Mesendoderm (in vitro differentiated cells): ENCODE data around the gene MYH10.

Experiments used
- DNase-seq: peaks from one replicate; pipeline ENCODE4 v3.0.0; 2013
- H2AK5ac ChIP-seq: 2 replicates; pipeline ENCODE4 v1.6.1; 2013; ENCODE audit warnings: low read length, inconsistent platforms
- H2BK120ac ChIP-seq: 2 replicates; pipeline ENCODE4 v1.6.1; 2013; ENCODE audit warnings: low read depth, mild to moderate bottlenecking, low read length, moderate library complexity, mixed read lengths
- H2BK15ac ChIP-seq: replicated peaks from 2 replicates; pipeline ENCODE4 v1.6.1; 2013; ENCODE audit warnings: low read depth, mild to moderate bottlenecking, moderate library complexity
- H2BK5ac ChIP-seq: 2 replicates; pipeline ENCODE4 v1.6.1; 2013; ENCODE audit warnings: low read length, inconsistent platforms
- H3K18ac ChIP-seq: 2 replicates; pipeline ENCODE4 v1.6.1; 2013; ENCODE audit warnings: mild to moderate bottlenecking, low read length, mixed read lengths
- H3K23ac ChIP-seq: one replicate; pipeline ENCODE4 v1.6.1; 2013; ENCODE audit warnings: low read length
- H3K27ac ChIP-seq: 2 replicates; pipeline ENCODE4 v1.5.1; 2013; ENCODE audit warnings: low read depth, mild to moderate bottlenecking, inconsistent platforms, low read length, moderate library complexity
- H3K27me3 ChIP-seq: 2 replicates; pipeline ENCODE4 v1.6.1; 2013; ENCODE audit warnings: low read length, control low read depth, mild to moderate bottlenecking, inconsistent platforms; ENCODE audit not compliant: insufficient read depth, poor library complexity
- H3K36me3 ChIP-seq: 2 replicates; pipeline ENCODE4 v1.6.1; 2013; ENCODE audit warnings: low read length, inconsistent platforms; ENCODE audit not compliant: control insufficient read depth, insufficient read depth
- H3K4ac ChIP-seq: one replicate; pipeline ENCODE4 v1.6.1; 2013; ENCODE audit warnings: low read depth, mild to moderate bottlenecking, low read length, moderate library complexity
- H3K4me1 ChIP-seq: 2 replicates; pipeline ENCODE4 v1.6.1; 2013; ENCODE audit warnings: low read depth, low read length, inconsistent platforms; ENCODE audit not compliant: control insufficient read depth
- H3K4me2 ChIP-seq: 2 replicates; pipeline ENCODE4 v1.6.1; 2013; ENCODE audit warnings: low read length
- H3K4me3 ChIP-seq: 2 replicates; pipeline ENCODE4 v1.5.1; 2013; ENCODE audit warnings: mild to moderate bottlenecking, low read length
- H3K56ac ChIP-seq: one replicate; pipeline ENCODE4 v1.6.1; 2013; ENCODE audit warnings: low read length
- H3K79me1 ChIP-seq: 2 replicates; pipeline ENCODE4 v1.6.1; 2013; ENCODE audit warnings: low read length, inconsistent platforms
- H3K79me2 ChIP-seq: 2 replicates; pipeline ENCODE4 v1.6.1; 2013; ENCODE audit warnings: mild to moderate bottlenecking, low read length; ENCODE audit not compliant: control insufficient read depth, insufficient read depth
- H3K9ac ChIP-seq: 2 replicates; pipeline ENCODE4 v1.6.1; 2013; ENCODE audit warnings: low read length, inconsistent platforms
- H4K5ac ChIP-seq: one replicate; pipeline ENCODE4 v1.6.1; 2013; ENCODE audit warnings: low read length
- H4K8ac ChIP-seq: one replicate; pipeline ENCODE4 v1.6.1; 2013; ENCODE audit warnings: low read depth, mild to moderate bottlenecking, control low read depth, low read length, moderate library complexity
- WGBS: extraction: QIAGEN DNeasy Blood & Tissue Kit; methylation state at CpG from one replicate; pipeline ENCODE4 v1.1.7; 2013; ENCODE audit warnings: low lambda C conversion rate, missing lambda C conversion rate; ENCODE audit not compliant: insufficient coverage; ENCODE audit errors: extremely low coverage; 5-methylcytosine and 5-hydroxymethylcytosine counted together

MYH10 gene

GRCh38 chr17:8599351-8600011, 31.0 kb downstream of the MYH10 start:
- Histone ChIP-seq H3K56ac (no peak overlapping the region), H3K27ac (no peak overlapping the region), H3K79me2 (peaks cover 10% of the 10 kb centered on the region), H2BK5ac (no peak overlapping the region), H3K4me1 (no peaks in the 10 kb centered on the region), H3K9ac (no peak overlapping the region), H3K79me1 (peaks cover 11% of the 10 kb centered on the region), H3K23ac (no peak overlapping the region), H3K18ac (no peak overlapping the region), H2BK15ac (no peak overlapping the region), H2AK5ac (no peak overlapping the region), H3K4me3 (no peak overlapping the region), H3K36me3 (no peaks in the 10 kb centered on the region), H4K5ac (no peak overlapping the region), H3K4me2 (no peak overlapping the region), H3K4ac (no peak overlapping the region), H3K27me3 (no peaks in the 10 kb centered on the region), H2BK120ac (no peak overlapping the region), H4K8ac (no peak overlapping the region)
- no peak for DNase-seq
- no CpG with 5 or more reads among the region's 1 CpG for WGBS

DNA sequence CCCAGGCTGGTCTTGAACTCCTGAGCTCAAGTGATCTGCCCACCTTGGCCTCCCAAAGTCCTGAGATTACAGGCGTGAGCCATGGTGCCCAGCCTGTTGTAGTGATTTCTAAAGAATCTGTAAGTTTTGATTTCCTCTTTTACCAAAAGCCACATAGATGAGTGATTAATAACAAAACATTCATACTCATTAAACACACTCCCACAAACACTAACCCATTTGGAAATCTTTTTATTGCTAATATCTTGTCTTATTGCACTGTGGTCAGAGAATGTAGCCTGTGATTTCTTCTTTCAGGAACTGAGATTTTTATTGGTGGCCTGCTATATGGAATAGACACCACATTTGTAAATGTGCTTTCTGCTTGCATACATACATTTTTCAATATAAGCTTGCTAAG, 31.6 kb downstream of the MYH10 start:
- DNase-seq, result no peak
- H3K27ac ChIP-seq, result no peak overlapping the region
- no peaks in the 10 kb centered on the region for H3K4me1 ChIP-seq
- H2BK120ac ChIP-seq, result no peak overlapping the region
- no peak overlapping the region for H2BK15ac ChIP-seq
- H3K9ac ChIP-seq, result no peak overlapping the region
- H2BK5ac ChIP-seq, result no peak overlapping the region
- peaks cover 10% of the 10 kb centered on the region for H3K79me2 ChIP-seq
- H4K5ac ChIP-seq, result no peak overlapping the region
- no peak overlapping the region for H3K4me3 ChIP-seq
- H3K4ac ChIP-seq, result no peak overlapping the region
- H3K79me1 ChIP-seq, result peaks cover 11% of the 10 kb centered on the region
- no peaks in the 10 kb centered on the region for H3K36me3 ChIP-seq
- no peak overlapping the region for H4K8ac ChIP-seq
- H2AK5ac ChIP-seq, result no peak overlapping the region
- no peak overlapping the region for H3K56ac ChIP-seq
- H3K27me3 ChIP-seq, result no peaks in the 10 kb centered on the region
- no CpG with 5 or more reads among the region's 1 CpG for WGBS
- no peak overlapping the region for H3K23ac ChIP-seq
- no peak overlapping the region for H3K18ac ChIP-seq
- H3K4me2 ChIP-seq, result no peak overlapping the region

DNA sequence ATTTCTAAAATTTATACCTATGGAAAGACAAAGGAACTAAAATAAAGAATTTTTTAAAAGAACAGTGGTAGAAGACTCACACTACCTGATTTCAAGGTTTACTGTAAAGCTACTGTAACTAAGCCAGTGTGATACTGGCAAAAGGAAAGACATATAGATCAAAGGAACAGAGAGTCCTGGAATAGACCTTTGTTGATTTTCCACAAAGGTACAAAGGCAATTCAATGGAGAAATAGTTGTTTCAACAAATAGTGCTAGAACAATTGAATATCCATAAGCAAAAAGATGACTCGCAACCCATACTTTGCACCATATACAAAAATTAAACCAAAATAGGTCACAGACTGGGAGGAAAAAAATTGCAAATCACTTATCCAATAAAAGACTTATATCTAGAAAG, 36.7 kb downstream of the MYH10 start:
- no peak overlapping the region for H4K8ac ChIP-seq
- no peak overlapping the region for H3K27ac ChIP-seq
- no peak overlapping the region for H2BK15ac ChIP-seq
- H3K9ac ChIP-seq, result no peak overlapping the region
- H3K4ac ChIP-seq, result no peak overlapping the region
- peaks cover 19% of the 10 kb centered on the region for H3K79me2 ChIP-seq
- no peak for DNase-seq
- H2BK120ac ChIP-seq, result no peak overlapping the region
- no peak overlapping the region for H3K56ac ChIP-seq
- no peak overlapping the region for H4K5ac ChIP-seq
- H3K23ac ChIP-seq, result no peak overlapping the region
- H2BK5ac ChIP-seq, result no peak overlapping the region
- H3K79me1 ChIP-seq, result peaks cover 9% of the 10 kb centered on the region
- no CpG with 5 or more reads among the region's 1 CpG for WGBS
- H3K18ac ChIP-seq, result no peak overlapping the region
- H3K4me3 ChIP-seq, result no peak overlapping the region
- H3K4me2 ChIP-seq, result no peak overlapping the region
- no peaks in the 10 kb centered on the region for H3K4me1 ChIP-seq
- no peak overlapping the region for H2AK5ac ChIP-seq
- H3K27me3 ChIP-seq, result no peaks in the 10 kb centered on the region
- no peaks in the 10 kb centered on the region for H3K36me3 ChIP-seq

GRCh38 chr17:8593276-8593675, 37.2 kb downstream of the MYH10 start:
- no peak overlapping the region for H4K8ac ChIP-seq
- H3K79me1 ChIP-seq, result peaks cover 10% of the 10 kb centered on the region
- no peak overlapping the region for H4K5ac ChIP-seq
- no peak overlapping the region for H3K9ac ChIP-seq
- no peak for DNase-seq
- H3K4me2 ChIP-seq, result no peak overlapping the region
- H3K27me3 ChIP-seq, result no peaks in the 10 kb centered on the region
- no peak overlapping the region for H2BK120ac ChIP-seq
- H2BK5ac ChIP-seq, result no peak overlapping the region
- no peak overlapping the region for H3K4me3 ChIP-seq
- no peak overlapping the region for H3K23ac ChIP-seq
- no peaks in the 10 kb centered on the region for H3K4me1 ChIP-seq
- WGBS, result no CpG with 5 or more reads among the region's 2 CpGs
- no peak overlapping the region for H3K18ac ChIP-seq
- no peak overlapping the region for H2AK5ac ChIP-seq
- H3K79me2 ChIP-seq, result peaks cover 19% of the 10 kb centered on the region
- H2BK15ac ChIP-seq, result no peak overlapping the region
- H3K4ac ChIP-seq, result no peak overlapping the region
- no peak overlapping the region for H3K56ac ChIP-seq
- H3K27ac ChIP-seq, result no peak overlapping the region
- no peaks in the 10 kb centered on the region for H3K36me3 ChIP-seq

DNA sequence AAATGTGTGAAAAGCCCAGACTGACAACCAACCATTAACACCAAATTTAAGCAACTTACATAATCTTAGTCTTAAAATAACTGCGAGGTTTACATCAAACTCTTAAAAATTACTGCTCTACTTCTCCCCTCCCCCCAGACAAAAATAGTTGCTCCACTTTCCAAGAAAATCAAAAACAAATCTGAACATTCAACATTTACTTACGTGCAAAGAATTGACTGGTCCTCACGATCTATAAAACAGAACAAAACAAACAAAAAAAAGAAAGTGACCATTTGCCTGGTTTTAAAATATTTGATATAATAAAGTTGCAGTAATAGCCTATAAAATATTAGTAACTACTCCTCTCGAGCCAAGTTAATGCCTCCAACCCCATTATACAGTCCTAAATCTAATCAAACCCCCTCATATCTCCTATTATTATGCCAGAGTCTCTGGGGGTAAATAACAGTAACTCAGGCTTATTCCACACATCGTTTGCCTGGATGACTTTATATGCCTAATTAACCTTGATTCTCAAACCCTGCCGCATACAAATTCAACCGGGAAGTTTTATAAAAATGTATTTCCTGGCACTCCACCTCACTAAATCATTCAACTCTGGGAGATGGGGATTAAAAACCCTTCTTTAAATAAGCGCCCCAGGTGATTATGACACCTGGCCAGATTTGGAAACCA, 41.5 kb downstream of the MYH10 start:
- Histone ChIP-seq H2AK5ac (no peak overlapping the region), H3K4me1 (no peaks in the 10 kb centered on the region), H3K9ac (no peak overlapping the region), H2BK5ac (no peak overlapping the region), H3K79me1 (peaks cover 20% of the 10 kb centered on the region), H4K5ac (no peak overlapping the region), H3K4me2 (no peak overlapping the region), H3K4ac (no peak overlapping the region), H4K8ac (no peak overlapping the region), H3K27ac (no peak overlapping the region), H3K36me3 (peaks cover 1% of the 10 kb centered on the region), H3K27me3 (no peaks in the 10 kb centered on the region), H2BK120ac (no peak overlapping the region), H3K56ac (no peak overlapping the region), H3K23ac (no peak overlapping the region), H3K18ac (no peak overlapping the region), H3K79me2 (peaks cover 18% of the 10 kb centered on the region), H3K4me3 (no peak overlapping the region), H2BK15ac (no peak overlapping the region)
- DNase-seq, result no peak
- WGBS, result 100% methylated on average over 1 of the region's 8 CpGs
